OCI-LY3 (cell line): ENCODE results near the gene ANKRD44.

ENCODE experiments used
- H2AFZ ChIP-seq: fragments of 200-600, 300-600 bp; shearing (Covaris generic); 2 replicates; pipeline ENCODE4 v1.6.0; 2014; ENCODE audit warnings: antibody characterized with exemption, low read depth, low read length
- H3K27ac ChIP-seq: fragments of 200-600, 300-600 bp; sonication (generic); 2 replicates; pipeline ENCODE4 v1.5.1; 2014; ENCODE audit warnings: mild to moderate bottlenecking, low read length, moderate library complexity, mixed read lengths
- H3K27me3 ChIP-seq: fragments of 200-600, 300-600 bp; sonication (generic); 2 replicates; pipeline ENCODE4 v1.6.1; 2014; ENCODE audit warnings: low read depth, low read length, mixed read lengths
- H3K36me3 ChIP-seq: fragments of 200-600, 300-600 bp; sonication (generic); replicated peaks from 2 replicates; pipeline ENCODE3; 2014; ENCODE audit warnings: low read depth, low read length, mixed read lengths
- H3K4me1 ChIP-seq: fragments of 300-600, 200-600 bp; sonication (generic); 2 replicates; pipeline ENCODE4 v1.6.1; 2014; ENCODE audit warnings: low read length, mixed read lengths
- H3K4me2 ChIP-seq: fragments of 200-600, 300-600 bp; sonication (generic); 2 replicates; pipeline ENCODE4 v1.6.1; 2014; ENCODE audit warnings: low read length, mixed read lengths
- H3K4me3 ChIP-seq: fragments of 300-600, 200-600 bp; sonication (generic); 2 replicates; pipeline ENCODE4 v1.5.1; 2014; ENCODE audit warnings: antibody characterized with exemption, mild to moderate bottlenecking, low read length, moderate library complexity
- H3K79me2 ChIP-seq: fragments of 300-600, 200-600 bp; shearing (Covaris generic); 2 replicates; pipeline ENCODE4 v1.6.1; 2014; ENCODE audit warnings: mild to moderate bottlenecking, low read length, mixed read lengths
- H3K9ac ChIP-seq: fragments of 300-600, 200-600 bp; shearing (Covaris generic); 2 replicates; pipeline ENCODE4 v1.6.0; 2014; ENCODE audit warnings: mild to moderate bottlenecking, low read length, moderate library complexity
- H3K9me3 ChIP-seq: fragments of 200-600, 300-600 bp; shearing (Covaris generic); 2 replicates; pipeline ENCODE4 v1.6.1; 2014; ENCODE audit warnings: low read length, mixed read lengths; ENCODE audit not compliant: insufficient read depth
- H4K20me1 ChIP-seq: fragments of 200-600, 300-600 bp; sonication (generic); 2 replicates; pipeline ENCODE4 v1.6.1; 2016; ENCODE audit warnings: low read length, mixed read lengths; ENCODE audit not compliant: insufficient read depth
- CTCF ChIP-seq: fragments of 200-600, 300-600 bp; sonication (generic); IDR thresholded peaks from 2 replicates; pipeline ENCODE4 v1.5.1; 2014; ENCODE audit warnings: antibody characterized with exemption, low read length, low read depth
- EZH2phosphoT487 ChIP-seq: fragments of 200-600 bp; shearing (Covaris generic); IDR thresholded peaks from 2 replicates; pipeline ENCODE4 v1.6.1; 2018; ENCODE audit warnings: antibody characterized with exemption, mixed run types, low read depth

ANKRD44 gene

GRCh38 chr2:197146995-197147394 lies 163.6 kb downstream of the ANKRD44 start:
- Histone ChIP-seq H3K36me3 (peaks cover 10% of the 10 kb centered on the region), H4K20me1 (no peaks in the 10 kb centered on the region), H3K9me3 (peaks cover 11% of the 10 kb centered on the region; the same call in 1 of the 2 replicates), H3K27ac (no peak overlapping the region), H2AFZ (no peak overlapping the region), H3K4me2 (no peak overlapping the region), H3K79me2 (peaks cover 10% of the 10 kb centered on the region; the same call in 1 of the 2 replicates), H3K4me1 (peaks cover 83% of the 10 kb centered on the region), H3K27me3 (no peaks in the 10 kb centered on the region), H3K9ac (no peak overlapping the region), H3K4me3 (no peak overlapping the region)
- no peak for TF ChIP-seq EZH2phosphoT487

GRCh38 chr2:197145471-197146056 lies 165.0 kb downstream of the ANKRD44 start:
- H3K4me2 ChIP-seq, result peak overlapping the region; percentile 68

GRCh38 chr2:197144183-197144582 lies 166.4 kb downstream of the ANKRD44 start:
- TF ChIP-seq CTCF, result no peak
- TF ChIP-seq EZH2phosphoT487, result no peak
- H3K27ac ChIP-seq, result peak overlapping the region; percentile 100
- H3K4me3 ChIP-seq, result no peak overlapping the region
- H3K4me2 ChIP-seq, result peak overlapping the region; percentile 28
- peaks cover 76% of the 10 kb centered on the region for H3K4me1 ChIP-seq
- peaks cover 4% of the 10 kb centered on the region; the same call in 1 of the 2 replicates for H3K79me2 ChIP-seq
- H3K9me3 ChIP-seq, result peaks cover 11% of the 10 kb centered on the region; the same call in 1 of the 2 replicates
- no peak overlapping the region for H2AFZ ChIP-seq
- H3K9ac ChIP-seq, result 0 out of 2 replicates have a peak overlapping the region, but pooled peaks have one; percentile 0
- H3K27me3 ChIP-seq, result no peaks in the 10 kb centered on the region
- H3K36me3 ChIP-seq, result peaks cover 10% of the 10 kb centered on the region
- H4K20me1 ChIP-seq, result no peaks in the 10 kb centered on the region

More at GRCh38 chr2:197145471-197146056, 165.0 kb downstream of the ANKRD44 start:
- Histone ChIP-seq H3K4me1 (peaks cover 80% of the 10 kb centered on the region), H3K4me3 (peak overlapping the region; percentile 19; the same call in 1 of the 2 replicates), H3K27ac (peak overlapping the region; percentile 100), H4K20me1 (no peaks in the 10 kb centered on the region), H2AFZ (no peak overlapping the region; the same call in 1 of the 2 replicates), H3K36me3 (peaks cover 10% of the 10 kb centered on the region), H3K9me3 (peaks cover 11% of the 10 kb centered on the region; the same call in 1 of the 2 replicates), H3K27me3 (no peaks in the 10 kb centered on the region), H3K9ac (peak overlapping the region; percentile 74), H3K79me2 (peaks cover 4% of the 10 kb centered on the region; the same call in 1 of the 2 replicates)
- TF ChIP-seq CTCF, result no peak
- TF ChIP-seq EZH2phosphoT487, result no peak

GRCh38 chr2:197141702-197142473 lies 168.7 kb downstream of the ANKRD44 start:
- Histone ChIP-seq H3K4me2 (peak overlapping the region; percentile 77), H3K36me3 (peaks cover 10% of the 10 kb centered on the region), H3K4me1 (peaks cover 80% of the 10 kb centered on the region), H3K4me3 (peak overlapping the region; percentile 40), H2AFZ (no peak overlapping the region), H3K9ac (peak overlapping the region; percentile 41), H3K27ac (peak overlapping the region; percentile 88), H4K20me1 (no peaks in the 10 kb centered on the region), H3K79me2 (peaks cover 4% of the 10 kb centered on the region; the same call in 1 of the 2 replicates), H3K9me3 (peaks cover 11% of the 10 kb centered on the region; the same call in 1 of the 2 replicates), H3K27me3 (no peaks in the 10 kb centered on the region)
- TF ChIP-seq EZH2phosphoT487, result no peak
